ENCODE results near the gene LAX1.
"Not testable (repeated sequence)": the region's sequence is repeated elsewhere in the genome, so short reads cannot be mapped to it uniquely, and the experiment has no call there.

DNA sequence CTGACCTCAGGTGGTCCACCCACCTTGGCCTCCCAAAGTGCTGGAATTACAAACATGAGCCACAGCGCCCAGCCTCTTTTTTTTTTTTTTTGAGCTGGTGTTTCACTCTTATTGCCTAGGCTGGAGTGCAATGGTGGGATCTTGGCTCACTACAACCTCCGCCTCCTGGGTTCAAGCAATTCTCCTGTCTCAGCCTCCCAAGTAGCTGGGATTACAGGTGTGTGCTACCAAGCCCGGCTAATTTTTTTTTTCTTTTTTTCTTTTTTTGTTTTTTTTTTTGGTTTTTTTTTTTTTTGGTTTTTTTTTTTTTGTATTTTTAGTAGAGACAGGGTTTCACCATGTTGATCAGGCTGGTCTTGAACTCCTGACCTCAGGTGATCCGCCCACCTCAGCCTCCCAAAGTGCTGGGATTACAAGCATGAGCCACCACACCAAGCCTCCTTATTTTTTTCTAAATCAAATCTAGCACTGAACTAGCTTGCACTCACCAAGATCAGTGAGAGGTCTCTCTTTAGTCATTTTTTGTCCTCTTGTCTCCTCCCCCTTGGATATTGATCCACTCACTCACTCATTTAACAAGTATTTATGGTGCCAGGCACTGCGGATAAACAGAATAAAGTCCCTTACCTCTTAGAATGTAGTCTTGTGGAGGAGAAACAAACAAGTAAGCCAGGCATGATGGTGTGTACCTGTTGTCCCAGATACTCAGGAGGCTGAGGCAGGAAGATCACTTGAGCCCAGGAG lies 13.2 kb upstream of the LAX1 start:
- TF ChIP-seq, protein P1, sequence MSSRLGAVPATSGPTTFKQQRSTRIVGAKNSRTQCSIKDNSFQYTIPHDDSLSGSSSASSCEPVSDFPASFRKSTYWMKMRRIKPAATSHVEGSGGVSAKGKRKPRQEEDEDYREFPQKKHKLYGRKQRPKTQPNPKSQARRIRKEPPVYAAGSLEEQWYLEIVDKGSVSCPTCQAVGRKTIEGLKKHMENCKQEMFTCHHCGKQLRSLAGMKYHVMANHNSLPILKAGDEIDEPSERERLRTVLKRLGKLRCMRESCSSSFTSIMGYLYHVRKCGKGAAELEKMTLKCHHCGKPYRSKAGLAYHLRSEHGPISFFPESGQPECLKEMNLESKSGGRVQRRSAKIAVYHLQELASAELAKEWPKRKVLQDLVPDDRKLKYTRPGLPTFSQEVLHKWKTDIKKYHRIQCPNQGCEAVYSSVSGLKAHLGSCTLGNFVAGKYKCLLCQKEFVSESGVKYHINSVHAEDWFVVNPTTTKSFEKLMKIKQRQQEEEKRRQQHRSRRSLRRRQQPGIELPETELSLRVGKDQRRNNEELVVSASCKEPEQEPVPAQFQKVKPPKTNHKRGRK (CRISPR knock-in tag; IDR thresholded peaks at IDR 0.05; ENCODE audit: borderline replicate concordance): not testable (repeated sequence)
- TF ChIP-seq, protein P2, sequence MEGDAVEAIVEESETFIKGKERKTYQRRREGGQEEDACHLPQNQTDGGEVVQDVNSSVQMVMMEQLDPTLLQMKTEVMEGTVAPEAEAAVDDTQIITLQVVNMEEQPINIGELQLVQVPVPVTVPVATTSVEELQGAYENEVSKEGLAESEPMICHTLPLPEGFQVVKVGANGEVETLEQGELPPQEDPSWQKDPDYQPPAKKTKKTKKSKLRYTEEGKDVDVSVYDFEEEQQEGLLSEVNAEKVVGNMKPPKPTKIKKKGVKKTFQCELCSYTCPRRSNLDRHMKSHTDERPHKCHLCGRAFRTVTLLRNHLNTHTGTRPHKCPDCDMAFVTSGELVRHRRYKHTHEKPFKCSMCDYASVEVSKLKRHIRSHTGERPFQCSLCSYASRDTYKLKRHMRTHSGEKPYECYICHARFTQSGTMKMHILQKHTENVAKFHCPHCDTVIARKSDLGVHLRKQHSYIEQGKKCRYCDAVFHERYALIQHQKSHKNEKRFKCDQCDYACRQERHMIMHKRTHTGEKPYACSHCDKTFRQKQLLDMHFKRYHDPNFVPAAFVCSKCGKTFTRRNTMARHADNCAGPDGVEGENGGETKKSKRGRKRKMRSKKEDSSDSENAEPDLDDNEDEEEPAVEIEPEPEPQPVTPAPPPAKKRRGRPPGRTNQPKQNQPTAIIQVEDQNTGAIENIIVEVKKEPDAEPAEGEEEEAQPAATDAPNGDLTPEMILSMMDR (IDR thresholded peaks at IDR 0.05): not testable (repeated sequence)
- not testable (repeated sequence) for TF ChIP-seq ZNF263 (CRISPR knock-in tag; IDR thresholded peaks at IDR 0.05; ENCODE audit: low read depth); MYBL2 (CRISPR knock-in tag; IDR thresholded peaks at IDR 0.05); JUN (CRISPR knock-in tag; IDR thresholded peaks at IDR 0.05)
- TF ChIP-seq, protein P3, sequence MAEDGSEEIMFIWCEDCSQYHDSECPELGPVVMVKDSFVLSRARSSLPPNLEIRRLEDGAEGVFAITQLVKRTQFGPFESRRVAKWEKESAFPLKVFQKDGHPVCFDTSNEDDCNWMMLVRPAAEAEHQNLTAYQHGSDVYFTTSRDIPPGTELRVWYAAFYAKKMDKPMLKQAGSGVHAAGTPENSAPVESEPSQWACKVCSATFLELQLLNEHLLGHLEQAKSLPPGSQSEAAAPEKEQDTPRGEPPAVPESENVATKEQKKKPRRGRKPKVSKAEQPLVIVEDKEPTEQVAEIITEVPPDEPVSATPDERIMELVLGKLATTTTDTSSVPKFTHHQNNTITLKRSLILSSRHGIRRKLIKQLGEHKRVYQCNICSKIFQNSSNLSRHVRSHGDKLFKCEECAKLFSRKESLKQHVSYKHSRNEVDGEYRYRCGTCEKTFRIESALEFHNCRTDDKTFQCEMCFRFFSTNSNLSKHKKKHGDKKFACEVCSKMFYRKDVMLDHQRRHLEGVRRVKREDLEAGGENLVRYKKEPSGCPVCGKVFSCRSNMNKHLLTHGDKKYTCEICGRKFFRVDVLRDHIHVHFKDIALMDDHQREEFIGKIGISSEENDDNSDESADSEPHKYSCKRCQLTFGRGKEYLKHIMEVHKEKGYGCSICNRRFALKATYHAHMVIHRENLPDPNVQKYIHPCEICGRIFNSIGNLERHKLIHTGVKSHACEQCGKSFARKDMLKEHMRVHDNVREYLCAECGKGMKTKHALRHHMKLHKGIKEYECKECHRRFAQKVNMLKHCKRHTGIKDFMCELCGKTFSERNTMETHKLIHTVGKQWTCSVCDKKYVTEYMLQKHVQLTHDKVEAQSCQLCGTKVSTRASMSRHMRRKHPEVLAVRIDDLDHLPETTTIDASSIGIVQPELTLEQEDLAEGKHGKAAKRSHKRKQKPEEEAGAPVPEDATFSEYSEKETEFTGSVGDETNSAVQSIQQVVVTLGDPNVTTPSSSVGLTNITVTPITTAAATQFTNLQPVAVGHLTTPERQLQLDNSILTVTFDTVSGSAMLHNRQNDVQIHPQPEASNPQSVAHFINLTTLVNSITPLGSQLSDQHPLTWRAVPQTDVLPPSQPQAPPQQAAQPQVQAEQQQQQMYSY (CRISPR knock-in tag; IDR thresholded peaks at IDR 0.05): not testable (repeated sequence)
